T follicular helper cell (primary cell): ENCODE measurements around the gene ABHD14A.
A peak's percentile ranks its signal among the peaks of the same experiment; 100 is the strongest.

Source experiments
- DNase-seq: peaks from one replicate; pipeline ENCODE4 v3.0.0-alpha.2; 2020; ENCODE audit warnings: low read depth

The ABHD14A gene

DNA sequence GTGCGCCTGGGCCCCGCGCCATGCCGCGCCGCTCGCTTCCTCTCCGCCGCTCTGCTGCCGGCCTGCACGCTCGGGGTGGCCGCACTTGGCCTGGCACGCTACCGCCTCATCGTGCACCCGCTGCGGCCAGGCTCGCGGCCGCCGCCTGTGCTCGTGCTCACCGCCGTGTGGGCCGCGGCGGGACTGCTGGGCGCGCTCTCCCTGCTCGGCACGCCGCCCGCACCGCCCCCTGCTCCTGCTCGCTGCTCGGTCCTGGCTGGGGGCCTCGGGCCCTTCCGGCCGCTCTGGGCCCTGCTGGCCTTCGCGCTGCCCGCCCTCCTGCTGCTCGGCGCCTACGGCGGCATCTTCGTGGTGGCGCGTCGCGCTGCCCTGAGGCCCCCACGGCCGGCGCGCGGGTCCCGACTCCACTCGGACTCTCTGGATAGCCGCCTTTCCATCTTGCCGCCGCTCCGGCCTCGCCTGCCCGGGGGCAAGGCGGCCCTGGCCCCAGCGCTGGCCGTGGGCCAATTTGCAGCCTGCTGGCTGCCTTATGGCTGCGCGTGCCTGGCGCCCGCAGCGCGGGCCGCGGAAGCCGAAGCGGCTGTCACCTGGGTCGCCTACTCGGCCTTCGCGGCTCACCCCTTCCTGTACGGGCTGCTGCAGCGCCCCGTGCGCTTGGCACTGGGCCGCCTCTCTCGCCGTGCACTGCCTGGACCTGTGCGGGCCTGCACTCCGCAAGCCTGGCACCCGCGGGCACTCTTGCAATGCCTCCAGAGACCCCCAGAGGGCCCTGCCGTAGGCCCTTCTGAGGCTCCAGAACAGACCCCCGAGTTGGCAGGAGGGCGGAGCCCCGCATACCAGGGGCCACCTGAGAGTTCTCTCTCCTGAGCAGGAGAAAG, 18.7 kb upstream of the ABHD14A start:
- no peak for DNase-seq

DNA sequence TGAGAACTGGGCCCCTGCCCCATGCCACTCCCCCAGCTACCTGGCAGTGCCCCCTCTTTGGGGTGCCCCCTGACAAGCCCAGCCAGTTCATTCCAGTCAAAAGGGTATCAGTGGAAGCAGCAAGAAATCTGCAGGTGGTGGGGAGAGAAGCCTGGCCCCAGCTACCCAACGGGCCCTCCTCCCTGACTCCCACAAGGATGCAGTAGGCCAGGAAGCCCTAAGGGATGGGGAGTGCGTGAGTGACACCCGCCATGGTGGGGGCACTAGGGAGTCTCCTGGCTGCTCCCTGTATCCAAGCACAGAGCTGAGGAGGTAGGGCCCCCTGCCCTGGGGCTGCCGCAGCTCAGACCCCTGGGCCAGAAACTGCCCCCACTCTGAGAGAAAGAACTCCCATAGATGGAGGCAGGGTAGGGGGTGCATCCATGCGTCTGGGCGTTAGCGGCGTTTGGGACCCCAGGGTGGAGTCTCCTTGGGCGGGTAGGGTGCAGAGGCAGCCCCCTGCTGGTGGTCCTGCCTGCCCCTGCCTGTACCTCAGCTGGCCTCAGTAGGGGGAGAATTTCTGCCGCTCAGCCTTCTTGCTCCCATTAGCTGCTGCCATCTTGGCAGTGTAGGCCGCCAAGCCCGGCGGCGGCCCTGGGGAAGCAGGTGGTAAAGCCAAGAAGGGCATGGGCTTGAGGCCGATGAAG, 17.2 kb upstream of the ABHD14A start:
- no peak for DNase-seq

DNA sequence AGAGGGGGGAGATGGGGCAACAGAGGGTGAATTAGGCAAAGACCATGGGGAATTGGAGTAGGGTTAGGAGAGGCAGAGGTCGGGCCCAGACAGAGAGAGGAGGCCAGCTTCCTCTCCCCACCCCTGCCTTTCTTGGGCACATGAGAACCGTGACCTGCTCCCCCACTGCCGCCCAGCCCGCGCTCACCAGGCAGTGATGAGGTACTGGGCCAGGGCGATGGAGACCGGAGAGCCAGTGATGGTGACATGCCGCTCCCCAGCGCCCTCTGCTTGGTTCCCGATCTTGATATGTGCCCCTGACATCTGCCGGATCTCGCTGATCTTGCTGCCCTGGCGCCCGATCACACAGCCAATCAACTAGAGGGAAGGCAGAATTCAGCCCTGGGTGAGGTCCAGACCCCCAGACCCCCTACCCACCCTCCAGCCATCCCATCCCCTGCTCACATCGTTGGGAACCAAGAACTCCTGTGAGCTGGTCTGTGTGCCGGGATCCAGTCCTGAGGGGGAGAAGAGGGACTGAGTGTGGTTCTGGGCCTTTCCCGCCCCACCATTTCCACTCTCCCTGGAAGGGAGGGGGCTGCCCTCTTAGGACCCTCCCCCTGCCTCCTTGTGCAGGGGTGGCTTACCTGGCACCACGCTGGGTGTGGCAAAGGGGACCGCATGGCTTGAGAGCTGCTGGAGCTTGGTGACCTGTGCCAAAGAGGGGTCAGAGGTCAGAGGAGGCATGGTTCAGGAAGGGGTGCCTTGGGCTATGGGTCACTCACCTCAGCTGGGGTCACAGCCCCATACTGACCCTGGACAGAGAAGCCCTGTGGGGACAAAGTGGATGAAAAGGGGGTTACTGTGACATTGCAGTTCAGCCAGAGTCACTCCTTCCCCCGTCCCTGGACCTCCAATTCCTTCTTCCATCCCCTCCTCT, 16.0 kb upstream of the ABHD14A start:
- DNase-seq: no peak

DNA sequence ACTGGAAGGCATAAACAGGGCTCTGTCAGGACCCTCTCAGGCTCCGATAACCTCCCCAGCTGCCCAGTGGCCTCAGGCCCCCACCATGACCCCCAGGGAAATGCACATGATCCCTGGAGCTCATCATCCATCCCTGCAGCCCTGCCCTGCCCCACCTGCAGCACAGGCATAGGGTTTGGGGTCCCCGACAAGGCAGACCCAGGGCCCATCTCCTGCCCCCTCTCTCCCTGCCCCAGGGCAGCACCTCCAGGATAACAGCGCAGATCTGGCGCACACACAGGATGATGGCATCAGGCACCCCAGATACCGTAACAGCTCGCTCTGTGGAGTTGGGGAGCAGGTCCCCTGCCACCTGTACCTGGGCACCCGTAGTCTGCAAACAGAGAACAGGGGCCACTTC, 15.2 kb upstream of the ABHD14A start:
- DNase-seq: no peak

DNA sequence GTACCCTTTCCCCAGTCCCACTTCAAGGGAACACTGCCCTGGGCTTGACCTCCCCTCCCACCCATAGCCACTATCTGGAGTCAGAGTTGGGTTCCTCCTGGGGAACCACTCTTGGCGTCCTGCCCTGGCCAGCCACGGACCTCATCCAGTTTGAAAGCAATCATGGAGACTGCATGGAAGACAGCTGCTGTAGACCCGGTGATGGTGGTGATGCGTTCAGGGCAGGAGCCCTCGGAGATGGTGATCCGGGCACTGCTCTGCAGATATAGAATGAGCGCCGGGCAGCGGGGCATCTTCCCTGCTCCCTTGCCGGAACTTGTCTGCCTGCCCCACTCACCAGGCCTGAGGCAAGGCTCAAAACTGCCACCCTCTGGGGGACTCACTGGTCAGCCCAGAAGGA, 14.5 kb upstream of the ABHD14A start:
- no peak for DNase-seq

DNA sequence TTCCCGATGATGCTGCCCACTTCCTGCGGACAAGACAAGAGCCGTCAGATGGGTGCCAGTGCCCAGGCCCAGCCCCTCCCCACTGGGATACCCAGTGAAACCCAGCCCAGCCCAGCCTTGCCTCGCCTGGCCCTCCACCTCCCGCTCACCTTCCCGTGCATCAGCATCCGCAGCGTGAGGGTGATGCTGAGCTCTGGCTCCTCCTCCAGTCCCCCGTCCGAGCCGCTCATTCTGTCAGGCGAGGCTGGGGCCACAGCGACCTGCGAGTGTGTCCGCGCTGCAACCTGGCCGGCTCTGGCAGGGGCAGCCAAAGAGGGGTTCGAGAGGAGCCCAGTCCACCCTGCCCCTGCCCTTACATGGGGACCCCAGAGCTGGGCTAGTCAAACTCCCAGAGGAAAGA, 13.9 kb upstream of the ABHD14A start:
- DNase-seq: no peak

DNA sequence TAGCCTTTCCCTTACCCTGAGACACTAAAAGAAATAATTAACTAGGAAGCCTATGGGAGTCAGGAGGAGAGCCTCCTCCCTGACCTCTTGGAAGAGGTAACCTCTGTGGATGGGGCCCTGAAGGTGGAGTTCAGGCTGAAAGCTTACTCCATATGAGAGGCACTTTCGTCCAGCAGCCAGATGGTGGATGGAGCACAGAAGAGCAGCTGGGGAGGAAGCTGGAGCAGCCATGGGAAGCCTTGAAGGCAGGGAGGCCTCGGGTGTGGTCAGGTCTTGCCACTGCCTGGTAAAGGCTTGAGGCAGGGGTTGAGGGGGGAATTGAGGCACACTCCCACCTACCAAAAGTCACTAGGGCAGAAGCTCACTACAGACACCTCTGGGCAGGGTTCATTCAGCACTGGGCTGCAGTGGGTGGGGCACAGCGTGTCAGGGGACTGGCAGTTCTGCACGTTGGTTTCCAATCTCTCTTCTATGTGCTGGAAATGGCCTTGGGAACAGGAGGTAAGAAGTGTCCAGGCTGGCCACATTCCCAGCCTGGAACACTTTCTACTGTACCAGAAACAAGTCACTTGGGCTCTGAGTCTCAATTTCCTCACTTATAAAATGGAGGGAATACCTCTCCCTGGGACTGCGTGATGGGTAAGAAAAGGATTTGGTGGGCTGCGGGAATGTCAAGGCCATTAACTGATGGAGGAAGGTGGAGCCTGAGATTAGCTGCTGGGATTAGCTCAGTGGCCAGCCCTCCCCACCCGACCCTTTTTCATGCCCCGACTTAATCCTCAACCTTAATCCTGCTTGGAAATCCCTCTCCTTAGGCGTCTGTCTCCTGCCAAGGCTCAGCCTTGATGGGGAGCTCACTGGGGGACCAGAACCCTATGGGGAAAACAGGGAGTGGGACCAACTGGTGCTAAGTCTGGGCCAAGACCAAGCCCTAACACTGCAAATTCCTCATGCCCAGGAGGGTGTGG, 13.0 kb upstream of the ABHD14A start:
- DNase-seq: no peak

DNA sequence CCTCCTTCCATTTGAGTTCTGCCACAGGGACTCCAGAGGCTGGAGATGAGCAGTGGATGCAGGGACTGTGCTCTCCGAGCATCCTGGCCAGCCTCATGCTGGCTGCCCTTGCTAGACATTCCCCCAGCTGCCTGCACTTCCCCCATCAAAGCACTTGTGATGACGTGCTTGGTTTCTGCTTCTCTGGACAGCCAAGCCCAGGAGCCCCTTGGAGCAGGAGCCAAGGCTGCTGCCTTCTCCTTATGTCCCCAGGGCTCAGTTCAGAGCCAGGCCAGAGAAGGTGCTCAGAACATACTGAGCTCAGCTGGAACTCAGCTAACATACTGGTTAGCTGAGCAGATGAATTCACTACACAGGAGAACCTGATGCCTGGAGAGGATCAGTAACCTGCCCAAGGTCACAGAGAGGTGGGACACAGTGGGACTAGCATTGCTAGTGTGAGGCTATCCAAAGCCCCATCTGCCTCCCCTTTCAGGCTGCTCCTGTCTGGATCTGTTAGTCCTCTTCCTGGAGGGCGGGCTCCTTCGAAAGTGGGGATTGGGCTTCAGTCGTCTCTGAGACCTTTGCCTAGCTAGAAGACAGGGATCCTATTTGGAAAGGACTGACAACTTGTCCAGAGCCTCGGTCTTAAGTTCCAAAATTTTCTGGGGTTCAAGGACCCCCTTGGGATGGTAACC, 11.9 kb upstream of the ABHD14A start:
- no peak for DNase-seq

DNA sequence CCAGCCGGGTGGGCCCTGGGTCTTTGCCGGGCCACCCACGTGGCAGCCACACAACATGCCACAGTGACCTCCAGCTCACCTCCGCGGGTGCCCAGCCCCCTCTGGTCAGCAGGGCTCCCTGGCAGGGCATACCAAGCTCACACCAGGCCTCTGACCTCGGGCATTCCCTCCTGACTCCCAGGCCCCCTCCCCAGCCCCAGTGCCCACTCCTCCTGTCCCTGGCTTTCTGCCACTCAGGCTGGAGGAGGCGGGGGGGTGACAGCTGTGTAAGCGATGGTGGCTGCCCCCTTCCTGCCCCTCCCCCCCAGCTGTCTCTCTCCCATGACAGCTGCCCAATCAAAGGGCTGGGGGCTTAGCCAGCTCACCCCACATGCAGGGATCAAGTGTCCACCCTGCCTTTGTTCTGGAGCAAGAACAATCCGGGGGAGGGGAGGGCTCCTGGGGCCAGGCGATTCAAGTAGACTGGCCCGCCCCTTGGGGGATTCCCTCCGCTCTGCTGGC, 10.9 kb upstream of the ABHD14A start:
- DNase-seq: no peak

DNA sequence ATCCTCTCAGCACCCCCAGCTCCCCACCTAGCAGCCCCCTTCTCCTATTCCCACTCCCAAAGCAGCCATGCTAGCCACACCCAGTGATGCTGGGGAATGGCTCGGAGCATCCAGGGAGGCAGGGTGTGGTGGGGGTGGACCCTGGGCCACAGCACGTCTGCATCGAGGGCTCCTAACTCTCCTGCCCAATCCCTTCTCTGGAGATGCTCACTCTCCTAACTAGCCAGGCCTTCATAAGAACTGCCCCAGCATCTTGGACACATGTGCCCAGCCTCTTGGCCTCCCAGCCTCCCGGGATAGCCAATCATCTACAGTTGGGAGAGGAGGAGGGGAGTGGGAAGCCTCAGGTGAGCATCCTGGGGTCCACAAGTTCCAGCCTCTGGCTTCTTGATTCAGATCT, 10.3 kb upstream of the ABHD14A start:
- no peak for DNase-seq

DNA sequence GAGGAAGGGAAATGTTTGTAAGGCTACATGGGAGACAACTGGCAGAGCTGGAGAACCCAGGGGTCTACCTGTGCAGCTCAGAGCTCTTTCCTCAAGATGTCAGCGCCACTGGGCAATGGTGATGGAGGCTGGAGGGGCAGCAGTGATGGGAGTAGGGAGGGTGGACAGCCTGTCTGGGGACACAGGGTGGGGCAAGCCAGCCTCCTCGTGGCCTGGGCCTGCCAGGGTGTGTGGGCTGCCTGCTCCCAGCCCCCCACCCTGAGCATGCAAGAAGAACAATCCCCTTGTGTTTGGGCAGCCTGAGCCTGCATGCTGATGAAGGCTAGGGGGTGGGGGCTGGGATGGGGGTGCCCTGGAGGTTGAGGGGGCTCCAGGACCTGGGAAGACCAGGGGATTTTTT, 8.8 kb upstream of the ABHD14A start:
- no peak for DNase-seq

DNA sequence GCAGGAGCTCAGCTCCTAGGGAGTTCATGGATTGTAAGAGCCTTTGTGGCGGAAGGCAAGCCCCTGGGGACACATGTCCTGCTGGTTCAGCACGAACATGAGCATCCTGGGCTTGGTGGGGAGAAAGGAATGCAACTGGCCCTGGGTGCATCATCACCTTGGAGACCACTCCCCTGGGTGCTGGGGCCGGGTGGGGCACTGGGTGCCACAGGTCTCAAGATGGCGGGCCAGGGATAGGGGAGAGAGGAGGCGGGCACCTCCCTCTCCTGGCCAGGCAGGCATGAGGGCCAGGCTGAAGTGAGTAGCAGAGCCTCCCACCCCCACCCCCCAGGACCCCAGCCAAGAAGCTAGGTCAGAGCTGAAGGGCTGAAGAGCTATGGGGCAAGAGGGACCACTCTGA, 8.4 kb upstream of the ABHD14A start:
- DNase-seq: no peak

DNA sequence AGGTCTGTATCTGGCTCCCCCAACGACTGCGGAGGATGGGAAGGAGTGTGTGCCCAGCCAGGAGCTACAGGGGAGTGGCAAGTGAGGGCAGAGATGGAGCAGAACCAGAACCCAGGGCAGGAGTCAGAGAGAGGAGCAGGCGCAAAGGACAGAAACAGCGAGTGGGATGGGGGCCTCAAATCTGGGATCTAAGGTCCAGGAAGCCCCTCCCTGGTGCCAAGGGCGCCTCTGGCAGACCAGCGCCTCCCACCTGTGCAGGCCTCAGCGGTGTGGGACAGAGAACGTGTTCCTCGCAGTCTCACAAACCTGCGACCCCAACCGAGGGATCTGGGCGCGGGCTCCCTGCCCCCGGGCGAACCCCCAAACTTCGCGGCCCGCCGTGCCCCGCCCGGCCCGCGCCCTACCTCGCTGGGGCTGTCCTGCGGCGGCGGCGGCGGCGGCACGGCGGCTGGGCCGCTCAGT, 7.9 kb upstream of the ABHD14A start:
- DNase-seq: no peak

DNA sequence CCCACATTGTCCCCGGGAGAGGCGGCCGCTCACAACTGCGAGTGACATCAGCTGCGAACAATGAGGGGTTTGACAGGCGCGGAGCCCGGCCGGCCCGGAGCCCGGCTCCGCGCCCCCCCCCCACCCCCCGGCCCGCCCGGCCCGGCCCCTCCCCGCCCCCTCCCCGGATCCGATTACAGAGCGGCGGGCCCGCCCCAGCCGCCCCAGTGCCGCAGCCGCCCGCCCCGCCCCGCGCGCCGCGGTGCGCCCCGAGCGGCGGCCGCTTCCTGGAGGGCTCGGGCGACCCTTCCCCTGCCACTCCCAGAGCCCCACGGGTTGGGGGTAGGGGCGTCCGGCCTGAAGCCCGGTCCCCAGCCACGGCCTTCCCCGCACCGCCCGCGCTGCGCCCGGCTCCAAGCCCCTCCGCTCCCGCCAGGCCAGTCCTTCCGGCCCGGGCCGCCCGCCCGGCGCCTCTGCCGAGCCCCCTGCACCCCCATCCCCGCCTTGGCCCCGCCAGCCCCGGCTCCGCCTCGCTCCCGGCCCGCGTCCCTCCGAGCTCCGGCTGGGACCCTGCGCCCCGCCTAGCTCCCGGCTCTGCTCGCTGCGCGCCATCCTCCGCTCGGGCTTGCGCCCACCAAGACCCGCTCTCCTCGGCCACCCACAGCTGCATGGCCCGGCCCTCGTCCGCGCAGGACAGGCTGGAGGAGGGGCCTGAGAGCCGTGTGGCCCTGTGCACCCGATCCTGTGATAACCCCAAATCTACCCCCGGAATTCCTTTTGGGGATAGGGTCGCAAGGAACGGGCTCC, 7.3 kb upstream of the ABHD14A start, which contains the start of gene PCBP4:
PCBP4 (minus strand) TSS at position 71 of the 786 bp plus-strand sequence. CDS start 6,214 bp downstream, outside the sequence.
- DNase-seq: peak; percentile 33

DNA sequence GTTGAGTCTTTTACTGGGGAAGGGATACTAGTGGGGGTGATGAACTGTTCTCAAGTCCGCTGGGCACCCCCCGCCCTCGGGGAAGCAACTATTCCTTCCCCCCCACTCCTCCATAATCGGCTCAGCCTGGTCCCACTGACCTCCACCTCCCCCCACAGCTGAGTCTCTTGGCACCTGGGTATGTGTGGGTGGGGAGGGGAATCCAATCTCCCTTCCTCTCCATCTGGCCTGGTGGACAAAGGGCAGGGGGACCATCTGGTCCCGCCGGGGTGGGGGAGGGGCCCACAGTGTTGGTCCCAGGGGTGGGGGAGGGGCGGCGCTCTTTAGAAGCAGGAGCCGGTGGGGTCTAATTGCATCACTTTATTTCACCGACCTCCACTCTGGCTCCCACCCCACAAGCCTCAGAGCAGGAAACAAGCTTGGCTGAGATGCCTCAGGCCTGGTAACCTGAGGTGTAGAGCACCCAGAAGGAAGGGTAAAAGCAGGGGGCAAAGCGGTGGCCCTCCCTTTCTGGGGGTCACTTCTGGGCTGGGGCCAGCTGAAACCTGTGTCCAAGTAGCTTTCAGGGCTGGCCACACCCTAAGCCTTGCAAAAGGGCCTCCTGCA, 6.6 kb upstream of the ABHD14A start:
- DNase-seq: no peak

DNA sequence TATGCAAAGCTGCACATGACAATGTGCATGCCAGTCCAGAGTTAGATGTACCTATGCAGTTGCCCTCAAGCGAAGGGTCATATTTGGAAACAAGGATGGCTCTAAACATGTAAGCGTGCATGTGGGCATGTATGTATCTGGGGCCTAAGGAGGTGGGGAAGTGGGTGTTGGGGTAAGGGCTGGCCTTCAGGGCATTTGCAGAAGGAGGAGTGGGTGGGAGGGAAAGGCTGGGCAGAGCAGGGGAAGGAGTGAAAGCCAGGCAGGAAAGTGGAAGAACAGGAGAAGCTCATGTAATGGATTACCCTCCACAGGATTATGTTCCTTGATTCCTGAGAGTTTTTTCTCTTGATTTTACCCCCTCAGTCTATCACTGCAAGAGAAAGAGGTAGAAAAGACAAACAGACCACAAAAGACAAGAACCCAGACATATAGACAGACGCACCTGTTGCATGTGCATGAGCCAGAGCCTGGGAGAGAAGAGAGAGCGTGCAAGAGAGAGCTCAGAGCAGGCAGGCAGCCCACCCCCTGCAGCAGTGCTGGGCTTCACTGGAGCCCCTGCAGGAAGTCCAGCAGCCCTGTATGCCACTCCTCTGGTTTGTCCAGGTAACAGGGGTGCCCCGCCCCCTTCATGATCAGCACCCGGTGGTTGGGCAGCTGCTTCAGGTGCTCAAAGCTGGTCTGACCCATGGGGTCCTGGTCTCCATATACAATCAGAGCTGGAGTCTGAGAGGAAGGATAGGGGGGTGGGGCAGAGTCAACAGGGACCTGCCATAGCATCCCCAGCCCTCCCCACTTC, 5.8 kb upstream of the ABHD14A start:
- DNase-seq: no peak

DNA sequence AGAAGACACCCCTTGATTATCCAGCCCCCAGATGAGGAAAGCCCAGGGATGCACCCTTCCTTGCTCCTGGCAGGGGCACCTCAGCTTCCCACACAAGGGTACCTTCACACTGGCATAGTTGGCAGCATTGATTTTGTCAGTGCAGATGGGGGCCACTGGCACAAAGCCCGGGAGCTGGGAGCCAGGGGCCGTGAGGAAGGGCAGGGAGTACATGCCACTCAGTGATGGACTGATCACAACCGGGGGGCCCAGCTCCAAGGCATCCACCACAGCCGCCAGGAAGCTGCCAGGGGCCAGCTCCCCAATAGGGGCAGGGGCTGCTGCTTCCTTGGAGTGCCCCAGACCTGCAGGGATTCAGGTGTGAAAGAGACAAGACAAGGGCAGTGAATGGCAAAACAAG, 5.0 kb upstream of the ABHD14A start:
- no peak for DNase-seq
